GM23248 (cell line): ENCODE measurements around the gene INSIG2.

Experiments
- EZH2 ChIP-seq: fragments of 200-600 bp; sonication (generic); IDR thresholded peaks from 2 replicates; pipeline ENCODE4 v1.6.1; 2018; ENCODE audit warnings: antibody characterized with exemption, mild to moderate bottlenecking; ENCODE audit not compliant: insufficient read depth, poor library complexity, severe bottlenecking
- EZH2phosphoT487 ChIP-seq: fragments of 200-600 bp; sonication (generic); IDR thresholded peaks from 2 replicates; pipeline ENCODE4 v1.6.1; 2018; ENCODE audit warnings: antibody characterized with exemption, moderate library complexity, mild to moderate bottlenecking, low read depth; ENCODE audit not compliant: insufficient read depth

GRCh38 chr2:118091140-118091478, 2.8 kb downstream of the INSIG2 start:
- no peak for TF ChIP-seq EZH2phosphoT487
- TF ChIP-seq EZH2, result no peak
